Cerebellar cortex (tissue), 1 donor: Measurements from ENCODE around the gene RHEX.

ENCODE experiments used
- DNase-seq: peaks from one replicate; pipeline ENCODE4 v3.0.0-alpha.2; 2015; ENCODE audit warnings: low spot score

The RHEX gene

DNA sequence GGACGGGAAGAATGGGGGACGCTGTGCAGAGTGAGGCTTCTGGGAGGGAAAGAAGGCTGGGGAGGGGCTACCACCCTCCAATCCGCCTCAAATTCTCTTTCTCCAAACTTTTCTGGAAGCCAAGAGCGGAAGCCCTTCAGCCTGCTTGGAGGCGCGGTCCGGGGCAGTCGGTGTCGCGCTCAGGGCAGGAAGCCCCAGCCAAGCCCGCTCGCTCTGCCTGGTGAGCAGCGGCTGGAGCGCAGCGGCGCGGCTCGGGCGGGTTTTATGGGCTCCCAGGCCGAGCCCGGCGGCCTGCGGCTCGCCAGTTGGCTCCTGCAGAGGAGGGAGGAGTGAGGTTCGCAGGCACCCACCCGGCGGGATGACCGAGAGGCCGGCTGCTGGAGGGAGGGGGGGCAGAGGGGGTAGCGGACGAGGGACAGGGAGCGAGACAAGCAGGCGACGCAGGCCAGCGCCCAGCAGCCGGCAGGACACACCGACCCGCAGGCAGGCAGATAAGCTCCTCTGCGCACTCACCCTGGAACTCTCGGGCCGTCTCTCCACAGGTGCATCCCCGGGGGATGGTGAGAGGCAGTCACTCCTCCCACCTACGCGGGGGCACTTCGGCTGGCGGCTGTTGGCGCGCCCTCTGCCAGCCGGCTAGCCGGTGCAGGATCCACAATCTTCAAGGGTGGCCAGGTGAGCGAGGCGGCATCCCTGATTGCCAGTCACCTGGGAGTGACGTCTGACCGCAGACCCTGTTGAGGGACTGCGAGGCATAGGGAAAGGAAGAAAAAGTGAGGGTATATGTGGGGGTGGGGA, 64.4 kb downstream of the RHEX start, which contains the start of gene AVPR1B:
TSS of gene AVPR1B (minus strand) at position 238 of the 798 bp plus-strand sequence. CDS start 498 bp downstream, outside the sequence.
- DNase-seq, result peak; percentile 22

DNA sequence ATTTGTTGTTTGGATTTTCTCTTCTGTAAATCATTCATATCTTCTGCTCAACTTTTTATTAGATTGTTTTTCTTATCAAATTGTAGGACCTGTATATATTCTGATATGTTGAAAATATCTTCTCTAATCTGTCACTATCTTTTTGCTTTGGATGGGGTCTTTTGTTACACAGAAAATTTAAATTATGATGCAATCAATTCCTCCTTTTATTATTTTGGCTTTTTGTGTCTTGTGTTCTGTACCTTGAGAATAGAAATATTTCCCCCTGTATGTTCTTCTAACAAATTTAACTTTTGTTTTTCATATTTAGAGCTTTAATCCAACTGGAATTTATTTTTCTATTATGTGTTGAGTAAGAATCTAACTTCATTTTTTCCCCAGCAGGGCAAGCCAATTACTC, 67.4 kb downstream of the RHEX start:
- DNase-seq, result no peak

DNA sequence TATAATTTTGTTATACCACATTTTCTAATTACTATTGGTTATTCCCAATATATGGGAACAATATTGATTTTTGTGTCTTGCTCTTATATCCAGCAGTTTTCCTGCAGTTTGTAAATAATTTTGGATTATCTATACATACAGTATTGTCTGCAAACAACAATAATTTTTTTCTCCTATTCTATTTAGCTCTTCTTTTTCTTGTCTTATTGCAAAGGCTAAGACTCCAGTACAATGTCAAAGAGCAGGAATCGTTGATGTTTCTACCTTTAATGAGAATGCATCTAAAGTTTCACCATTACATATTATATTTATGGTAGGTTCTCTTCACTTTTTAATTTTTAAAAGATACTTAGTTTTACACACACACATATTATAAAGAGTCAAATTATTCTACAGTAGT, 68.3 kb downstream of the RHEX start:
- DNase-seq, result no peak

DNA sequence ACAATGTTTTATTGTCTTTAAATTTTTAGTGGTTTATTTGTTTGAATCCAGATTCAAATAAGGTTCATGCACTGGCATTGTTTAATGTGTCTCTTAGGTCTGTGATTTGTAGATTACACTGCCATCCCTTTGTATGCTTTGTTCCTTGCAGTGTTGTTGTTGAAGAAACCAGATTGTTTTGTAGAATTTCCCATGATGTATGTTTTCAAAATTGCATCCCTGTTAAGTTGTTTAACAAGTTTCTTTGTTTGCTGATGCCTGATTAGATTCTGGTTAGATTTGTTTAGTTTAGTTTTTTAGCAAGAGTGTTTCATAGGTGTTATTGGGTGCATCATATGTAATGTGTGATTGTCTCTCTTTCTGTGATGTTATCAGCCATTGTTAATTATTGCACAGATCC, 69.7 kb downstream of the RHEX start:
- no peak for DNase-seq

DNA sequence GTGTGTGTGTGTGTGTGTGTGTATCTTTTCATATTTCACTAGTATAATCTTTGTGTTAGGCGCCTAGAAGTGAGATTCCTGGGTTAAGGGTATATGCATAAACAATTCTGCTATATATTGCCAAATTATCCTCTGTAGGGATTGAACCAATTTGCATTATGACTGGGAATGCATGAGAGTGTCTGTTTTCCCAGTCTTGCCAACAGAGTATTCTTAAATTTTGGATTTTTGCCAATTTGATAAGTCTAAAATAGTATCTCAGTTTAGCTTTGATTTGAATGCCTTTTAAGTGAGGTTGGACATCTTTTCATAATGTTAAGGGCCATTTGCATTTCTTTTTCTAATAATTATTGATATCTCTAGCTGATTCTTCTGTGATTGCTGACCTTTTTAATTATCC, 72.4 kb downstream of the RHEX start:
- DNase-seq, result no peak

DNA sequence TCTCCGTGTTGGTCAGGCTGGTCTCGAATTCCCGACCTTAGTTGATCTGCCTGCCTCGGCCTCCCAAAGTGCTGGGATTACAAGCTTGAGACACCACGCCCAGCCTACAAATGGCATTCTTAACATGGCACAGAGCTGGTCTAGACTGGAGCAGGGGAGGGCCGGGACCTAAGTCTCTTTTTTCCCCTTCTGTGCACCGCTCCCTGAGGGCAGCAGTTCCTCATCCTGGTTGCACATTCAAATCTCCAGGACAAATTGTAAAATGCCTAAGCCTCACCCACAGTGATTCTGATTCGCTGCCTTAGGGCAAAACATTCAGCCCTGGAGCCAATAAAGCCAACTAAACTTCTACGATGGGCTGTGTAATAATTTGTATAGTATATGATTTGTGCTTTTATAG, 74.4 kb downstream of the RHEX start:
- no peak for DNase-seq

DNA sequence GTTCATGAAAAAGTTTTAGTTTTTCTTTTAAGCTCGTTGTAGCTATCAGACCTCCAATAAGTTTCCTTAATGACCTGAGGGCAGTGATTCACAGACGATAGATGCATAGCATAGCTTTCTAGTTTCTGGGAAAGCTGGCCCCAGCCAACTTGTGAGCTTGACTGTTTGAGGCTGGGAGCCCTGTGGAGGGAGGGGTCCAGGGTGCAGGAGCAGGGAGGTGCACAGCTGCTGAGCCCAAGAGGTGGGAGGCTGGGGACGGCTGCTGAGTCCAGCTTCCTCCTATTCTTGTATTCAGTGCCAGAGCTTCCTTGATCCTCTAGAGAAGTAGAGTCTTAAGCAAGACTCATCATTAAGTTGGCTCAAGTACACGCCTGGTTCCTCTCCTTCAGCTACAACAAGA, 75.2 kb downstream of the RHEX start:
- no peak for DNase-seq

DNA sequence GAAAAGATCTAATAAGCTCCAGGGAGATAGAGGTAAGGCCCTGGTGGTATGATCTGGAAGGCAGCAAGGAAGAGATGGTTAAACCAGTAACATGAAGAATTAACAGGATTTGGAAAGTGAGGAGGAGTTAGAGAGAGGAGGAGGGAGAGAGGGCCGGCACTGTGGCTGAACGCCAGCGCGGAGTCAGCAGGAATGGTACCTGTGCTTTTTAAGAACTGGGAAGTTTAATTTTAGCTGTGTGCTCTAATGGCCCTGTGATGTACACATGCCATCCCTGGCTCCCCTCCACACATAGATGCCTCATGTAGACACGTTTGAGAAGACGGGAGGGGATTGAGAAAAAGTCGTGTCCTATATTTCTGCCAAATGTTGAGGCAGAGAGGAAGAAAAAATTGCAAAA, 78.1 kb downstream of the RHEX start:
- no peak for DNase-seq

DNA sequence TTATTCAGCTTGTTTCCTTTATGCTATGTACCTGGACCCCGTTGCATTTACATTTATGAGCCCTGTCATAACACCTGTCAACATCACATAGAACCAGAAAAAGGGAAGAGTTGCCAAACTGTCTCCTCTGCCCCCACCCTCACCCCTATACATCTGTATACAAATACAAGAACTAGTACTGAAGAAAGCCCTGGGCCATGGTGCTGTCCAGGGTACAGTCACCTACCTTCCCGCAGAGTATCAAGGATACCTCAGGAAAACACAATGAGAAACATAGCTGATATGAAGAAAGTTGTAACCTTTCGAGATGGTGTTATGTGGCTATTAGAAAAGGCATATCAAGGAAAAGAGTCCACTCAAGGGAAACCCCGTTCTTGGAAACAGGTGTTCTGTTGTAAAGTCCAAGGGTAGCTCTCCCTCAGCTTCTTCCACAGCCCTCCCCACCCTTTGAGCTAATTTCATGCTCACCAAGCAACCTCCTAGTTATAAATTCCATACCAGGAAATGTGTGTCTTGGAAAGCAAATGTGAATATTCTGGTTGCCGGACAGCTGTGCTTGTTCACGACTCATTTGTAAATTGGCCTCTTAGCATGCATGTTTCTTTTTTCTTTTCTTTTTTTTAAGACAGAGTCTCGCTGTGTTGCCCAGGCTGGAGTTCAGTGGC, 80.9 kb downstream of the RHEX start:
- no peak for DNase-seq

DNA sequence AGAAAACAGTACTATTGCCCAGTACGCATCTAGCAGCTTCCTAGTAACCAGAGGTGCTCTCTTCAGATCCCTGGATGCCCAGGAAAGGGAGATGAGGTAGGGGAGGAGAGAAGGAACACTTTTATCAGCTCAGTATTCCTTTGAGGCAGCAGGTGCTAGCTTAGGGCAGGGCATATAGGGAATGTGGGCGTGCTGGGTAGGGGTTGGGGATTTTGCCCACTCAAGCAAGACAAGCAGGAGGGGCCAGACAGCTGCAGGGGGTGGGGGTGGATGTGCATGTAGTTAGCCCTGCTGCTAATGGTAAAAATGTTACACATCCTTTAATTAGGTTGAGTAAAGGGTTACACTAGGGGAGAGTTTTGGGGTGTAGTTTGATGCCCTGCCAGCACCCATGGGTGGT, 82.3 kb downstream of the RHEX start:
- no peak for DNase-seq

DNA sequence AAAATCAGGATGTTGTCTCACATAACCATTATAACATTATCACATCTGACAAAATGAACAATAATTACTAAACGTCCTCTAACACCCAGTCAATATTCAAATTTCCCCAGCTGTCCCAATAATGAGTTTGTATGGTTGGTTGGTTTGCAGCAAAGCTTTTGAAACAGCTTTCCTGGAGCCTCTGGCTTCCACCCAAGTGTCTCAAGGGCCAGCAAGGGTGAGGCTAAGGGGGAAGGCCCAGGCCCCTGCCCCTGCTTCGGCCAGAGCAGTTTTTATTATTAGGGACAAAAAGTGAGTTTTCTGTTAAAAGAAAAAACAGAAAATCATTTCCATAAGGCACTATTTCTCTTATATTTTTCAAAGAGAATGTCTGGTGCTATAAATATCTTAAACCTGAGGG, 83.3 kb downstream of the RHEX start:
- no peak for DNase-seq

DNA sequence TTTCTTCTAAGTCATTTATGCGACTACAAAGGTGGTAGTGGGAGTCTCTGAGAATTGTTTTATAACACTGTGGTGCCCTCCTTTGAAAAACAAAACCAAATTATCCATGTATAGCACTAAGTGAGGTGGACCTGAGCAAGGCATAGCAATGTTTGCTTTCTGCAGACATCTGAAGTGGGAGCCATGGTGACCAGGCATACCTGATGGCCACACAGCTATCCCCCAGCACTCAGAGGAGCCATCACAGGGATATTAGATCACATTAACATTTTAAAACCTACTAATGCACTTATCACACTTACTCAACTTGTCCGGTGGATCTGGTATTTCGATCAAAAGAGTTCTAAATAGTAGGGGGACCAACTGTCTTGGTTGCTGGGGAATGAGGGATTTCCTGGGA, 89.0 kb downstream of the RHEX start:
- no peak for DNase-seq

DNA sequence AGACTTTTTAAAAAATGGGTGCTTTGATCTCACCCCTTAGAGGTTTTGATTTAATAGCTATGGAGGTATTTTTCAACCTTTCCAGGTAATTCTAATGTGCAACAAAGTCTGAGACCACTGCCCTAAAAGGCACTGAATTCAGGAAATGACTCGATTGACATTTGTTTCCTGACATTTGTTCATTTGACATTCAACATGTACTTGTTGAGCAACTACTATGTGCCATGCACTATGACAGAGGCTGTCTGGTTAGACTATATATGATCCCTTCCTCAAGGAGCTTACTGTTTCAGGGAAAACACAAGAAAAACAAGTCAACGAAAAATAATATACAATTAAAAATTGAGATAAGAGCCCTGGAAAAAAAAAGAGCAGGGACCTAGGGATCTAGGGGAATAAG, 89.8 kb downstream of the RHEX start:
- DNase-seq, result no peak

DNA sequence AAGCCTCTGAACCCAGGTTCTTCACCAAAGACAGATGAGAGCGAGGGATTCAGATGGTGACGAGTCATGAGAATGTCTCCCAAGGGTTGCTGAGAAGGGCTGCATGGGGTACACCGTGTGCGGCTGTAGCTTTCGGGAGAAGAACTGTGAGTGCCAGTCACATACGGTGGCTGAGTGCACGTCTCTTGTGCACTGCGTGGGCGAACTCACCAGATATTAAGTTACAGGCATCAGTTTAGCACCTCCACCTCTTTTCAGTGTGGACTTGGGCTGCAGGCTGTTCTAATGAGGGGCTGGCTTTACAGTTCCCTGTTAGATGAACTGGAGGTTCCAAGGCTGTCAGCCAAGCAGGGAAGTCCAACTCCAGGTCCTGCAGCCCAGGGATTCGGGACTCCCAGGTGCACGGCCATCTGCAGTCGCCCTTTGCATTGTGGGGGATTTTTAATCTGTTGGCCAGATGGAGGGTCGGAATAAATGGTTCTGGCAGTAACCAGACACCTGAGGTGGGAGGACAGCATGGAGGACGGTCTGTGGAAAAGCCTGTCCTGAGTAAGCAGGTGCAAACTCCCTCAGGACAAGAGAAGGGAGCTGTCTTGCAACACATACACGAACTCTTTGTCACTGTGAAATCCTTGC, 90.7 kb downstream of the RHEX start:
- DNase-seq, result peak; percentile 88

DNA sequence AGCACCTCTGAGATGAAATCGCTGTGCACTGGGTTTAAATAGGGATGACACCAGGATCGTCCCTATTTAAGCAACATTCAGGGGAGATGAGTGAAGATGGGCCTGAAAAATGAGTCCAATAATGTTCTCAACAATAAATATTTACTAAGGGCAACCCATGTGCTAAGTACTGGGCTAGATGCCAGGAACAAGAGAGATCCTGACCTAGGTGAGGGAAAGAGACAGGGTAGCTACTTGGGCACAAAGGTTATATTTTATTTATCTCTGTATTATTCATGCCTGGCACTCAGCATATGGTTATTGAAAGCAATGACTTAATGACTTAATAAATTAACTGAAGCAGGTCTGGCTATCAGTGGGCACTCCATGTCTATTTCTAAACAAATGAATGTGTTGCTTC, 91.6 kb downstream of the RHEX start:
- DNase-seq, result no peak

DNA sequence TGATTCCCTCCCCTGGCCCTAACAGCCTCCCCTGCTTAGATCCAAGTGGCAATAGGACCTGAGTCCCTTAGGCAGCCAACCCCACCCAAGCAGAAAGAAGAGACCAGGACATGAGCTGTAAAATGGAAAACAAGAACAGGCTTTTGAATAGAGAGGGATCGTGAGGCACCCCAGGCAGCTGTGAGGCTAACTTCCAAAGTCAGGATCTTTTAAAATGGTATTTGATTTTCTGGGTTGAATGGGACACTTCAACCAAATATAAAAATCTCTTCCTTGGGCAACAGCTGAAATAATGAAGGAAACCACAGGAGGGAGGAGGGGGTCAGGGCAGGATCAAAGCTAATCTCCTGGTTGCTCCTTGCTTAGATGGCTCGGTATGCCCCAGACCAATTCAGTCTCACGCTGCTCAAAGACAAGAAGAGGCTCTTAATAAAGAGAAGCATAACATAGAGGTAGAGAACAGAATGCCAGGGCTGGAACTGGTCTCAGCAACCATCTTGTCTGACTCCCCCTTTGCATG, 92.9 kb downstream of the RHEX start:
- no peak for DNase-seq
